ENCODE measurements around the gene IGFBP6. TPM values are rescaled to one million over a fixed set of nuclear protein-coding genes. Genes with fewer than 3 reads are reported as not detected.
A peak's percentile ranks its signal among the peaks of the same experiment; 100 is the strongest.

The IGFBP6 gene
- polyA plus RNA-seq, 3 donors from 2014 or later: 0.69 to 2.1 TPM; not detected in 1

GRCh38 chr12:53062977-53063707 is 34.3 kb upstream of the IGFBP6 start:
- no peak overlapping the region for H3K4me3 Mint-ChIP-seq
- peak overlapping the region in 1 of 6 donors; percentile 58 for H3K27ac Mint-ChIP-seq
- H3K27me3 Mint-ChIP-seq (ENCODE audit: low read depth in 3 of 3): peaks cover 0 to 2% (median 0%) of the 10 kb centered on the region in 3 donors
- DNase-seq: no peak
- H3K4me1 Mint-ChIP-seq: peaks cover 0 to 4% of the 10 kb centered on the region in 2 donors
- no peaks in the 10 kb centered on the region for H3K9me3 Mint-ChIP-seq
- H3K36me3 Mint-ChIP-seq: peaks cover 4 to 25% (median 4%) of the 10 kb centered on the region in 3 donors

- no peak for DNase-seq
- Mint-ChIP-seq H3K4me3 (no peak overlapping the region), H3K27ac (peak overlapping the region in 1 of 6 donors; percentile 40)
Measured at GRCh38 chr12:53063708-53064612, 33.5 kb upstream of the IGFBP6 start.

DNA sequence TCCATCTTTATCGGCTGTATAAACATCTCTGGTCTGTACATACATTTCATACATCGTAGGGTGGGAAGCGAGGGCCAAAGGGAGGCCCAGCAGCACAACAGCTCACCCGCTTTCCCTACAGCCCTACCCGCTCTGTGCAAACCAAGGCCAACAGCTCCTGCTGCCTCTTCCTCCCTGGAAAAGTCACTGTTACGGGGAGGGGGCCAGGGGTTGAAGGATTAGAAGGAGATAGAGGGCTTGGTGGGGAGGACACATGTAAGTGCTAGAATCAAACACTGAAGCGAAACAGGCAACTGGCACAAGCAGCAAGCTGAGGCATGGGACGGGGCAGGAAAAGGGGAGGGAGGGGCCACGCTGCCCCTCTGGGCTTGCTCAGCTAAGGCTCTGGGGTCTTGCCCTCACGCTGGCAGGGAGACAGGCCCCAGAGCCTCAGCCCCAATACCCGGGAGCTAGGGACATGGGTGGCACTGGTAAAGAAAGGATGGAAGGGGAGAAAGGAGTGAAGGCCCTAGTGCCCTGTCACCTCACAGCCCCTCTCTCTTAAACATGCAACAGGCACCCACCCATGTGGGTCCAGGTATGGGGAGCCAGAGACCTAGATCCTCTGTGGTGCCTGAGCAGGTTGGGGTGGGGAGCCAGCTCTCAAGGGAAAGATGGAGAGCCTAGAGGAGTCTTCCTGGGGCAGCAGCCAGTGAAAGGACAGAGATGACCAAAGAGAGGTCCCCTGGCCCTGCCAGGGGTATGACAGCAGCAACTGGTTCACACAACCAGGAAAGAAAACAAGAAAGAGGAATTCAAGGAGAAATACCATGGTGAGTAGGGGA is 32.6 kb upstream of the IGFBP6 start:
- Mint-ChIP-seq H3K4me1 (peaks cover 0 to 4% of the 10 kb centered on the region in 2 donors), H3K9me3 (no peaks in the 10 kb centered on the region), H3K36me3 (peaks cover 4 to 25% (median 4%) of the 10 kb centered on the region in 3 donors), H3K27me3 (ENCODE audit: low read depth in 3 of 3) (peaks cover 0 to 2% (median 0%) of the 10 kb centered on the region in 3 donors), H3K4me3 (no peak overlapping the region), H3K27ac (peak overlapping the region in 2 of 6 donors; percentile 22 to 40)
- no peak for DNase-seq

More at GRCh38 chr12:53063708-53064612, 33.5 kb upstream of the IGFBP6 start:
- H3K9me3 Mint-ChIP-seq: no peaks in the 10 kb centered on the region
- peaks cover 0 to 4% of the 10 kb centered on the region in 2 donors for H3K4me1 Mint-ChIP-seq
- H3K27me3 Mint-ChIP-seq (ENCODE audit: low read depth in 3 of 3): peaks cover 0 to 2% (median 0%) of the 10 kb centered on the region in 3 donors
- H3K36me3 Mint-ChIP-seq: peaks cover 4 to 25% (median 4%) of the 10 kb centered on the region in 3 donors

- Mint-ChIP-seq H3K27ac (no peak overlapping the region), H3K4me1 (peaks cover 0 to 4% of the 10 kb centered on the region in 2 donors), H3K27me3 (ENCODE audit: low read depth in 3 of 3) (peaks cover 0 to 2% (median 0%) of the 10 kb centered on the region in 3 donors), H3K4me3 (no peak overlapping the region), H3K36me3 (peaks cover 4 to 25% (median 4%) of the 10 kb centered on the region in 3 donors), H3K9me3 (no peaks in the 10 kb centered on the region)
- DNase-seq: no peak
Measured at GRCh38 chr12:53065470-53065869, 32.0 kb upstream of the IGFBP6 start.

DNA sequence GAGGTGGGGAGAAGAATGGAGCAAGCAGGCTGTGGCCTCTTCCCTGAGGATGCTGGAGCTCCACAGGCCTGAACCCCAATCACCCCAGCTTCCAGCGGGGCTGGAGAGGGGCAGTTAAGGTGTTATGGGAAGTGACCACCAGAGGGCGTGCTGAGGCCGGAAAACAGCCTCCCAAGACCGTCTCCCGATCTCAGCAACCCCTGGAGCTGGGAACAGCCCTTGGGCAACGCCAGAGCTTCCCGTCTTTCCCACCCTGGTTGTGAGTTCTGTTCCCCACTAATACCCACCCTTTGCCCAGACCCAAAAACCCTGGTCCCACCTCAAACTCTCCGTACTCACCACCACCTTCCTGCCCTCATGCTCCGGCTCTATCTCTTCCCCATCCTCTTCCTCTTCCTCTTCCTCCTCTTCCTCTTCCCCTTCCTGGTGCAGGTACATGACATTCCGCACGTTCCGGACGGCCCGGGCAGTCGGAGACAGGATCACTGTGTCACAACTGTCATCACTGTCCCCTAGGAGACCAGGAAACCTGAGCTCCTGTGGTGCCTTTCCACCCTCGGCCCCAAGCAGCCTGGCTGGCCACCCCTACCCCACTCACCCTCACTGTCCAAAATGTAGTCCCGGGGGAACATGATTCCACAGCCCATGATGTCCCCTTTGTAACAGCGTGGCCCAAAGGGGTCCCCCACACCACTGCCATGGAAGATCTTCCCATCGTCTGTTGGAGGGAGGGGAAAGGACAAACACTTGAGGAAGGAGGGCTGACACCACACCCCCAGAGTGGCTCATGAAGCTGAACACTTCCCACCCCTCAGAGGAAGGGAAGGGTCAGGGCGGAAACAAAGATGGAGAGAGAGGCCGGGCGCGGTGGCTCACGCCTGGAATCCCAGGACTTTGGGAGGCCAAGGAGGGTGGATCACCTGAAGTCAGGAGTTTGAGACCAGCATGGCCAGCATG is 31.2 kb upstream of the IGFBP6 start:
- Mint-ChIP-seq H3K27me3 (ENCODE audit: low read depth in 3 of 3) (peaks cover 0 to 2% (median 0%) of the 10 kb centered on the region in 3 donors), H3K36me3 (peaks cover 4 to 29% (median 4%) of the 10 kb centered on the region in 3 donors), H3K27ac (peak overlapping the region in 1 of 6 donors; percentile 31), H3K4me1 (peaks cover 0 to 4% of the 10 kb centered on the region in 2 donors), H3K4me3 (no peak overlapping the region), H3K9me3 (no peaks in the 10 kb centered on the region)
- DNase-seq: peak; percentile 48 to 62 (median 60)

- Mint-ChIP-seq H3K4me3 (no peak overlapping the region), H3K9me3 (no peaks in the 10 kb centered on the region), H3K36me3 (peaks cover 4 to 29% (median 10%) of the 10 kb centered on the region in 3 donors), H3K4me1 (peaks cover 6% of the 10 kb centered on the region in 2 donors), H3K27me3 (ENCODE audit: low read depth in 3 of 3) (peaks cover 0 to 2% (median 0%) of the 10 kb centered on the region in 3 donors), H3K27ac (peak overlapping the region in 2 of 6 donors; percentile 23 to 50)
- no peak for DNase-seq
Measured at GRCh38 chr12:53067074-53067992, 30.1 kb upstream of the IGFBP6 start.

- no peak overlapping the region for H3K4me3 Mint-ChIP-seq
- no peak overlapping the region for H3K27ac Mint-ChIP-seq
- no peak for DNase-seq
- H3K36me3 Mint-ChIP-seq: peaks cover 4 to 33% (median 10%) of the 10 kb centered on the region in 3 donors
- H3K4me1 Mint-ChIP-seq: peaks cover 6% of the 10 kb centered on the region in 2 donors
- H3K9me3 Mint-ChIP-seq: no peaks in the 10 kb centered on the region
- H3K27me3 Mint-ChIP-seq (ENCODE audit: low read depth in 3 of 3): no peaks in the 10 kb centered on the region
Measured at GRCh38 chr12:53067993-53068770, 29.3 kb upstream of the IGFBP6 start.

- H3K4me3 Mint-ChIP-seq: no peak overlapping the region
- peaks cover 4 to 36% (median 10%) of the 10 kb centered on the region in 3 donors for H3K36me3 Mint-ChIP-seq
- H3K4me1 Mint-ChIP-seq: peaks cover 6 to 8% of the 10 kb centered on the region in 2 donors
- H3K27me3 Mint-ChIP-seq (ENCODE audit: low read depth in 3 of 3): no peaks in the 10 kb centered on the region
- H3K27ac Mint-ChIP-seq: no peak overlapping the region
- no peak for DNase-seq
- no peaks in the 10 kb centered on the region for H3K9me3 Mint-ChIP-seq
Measured at GRCh38 chr12:53068811-53069585, 28.5 kb upstream of the IGFBP6 start.

- peaks cover 0 to 2% (median 0%) of the 10 kb centered on the region in 3 donors for H3K27me3 Mint-ChIP-seq (ENCODE audit: low read depth in 3 of 3)
- H3K4me1 Mint-ChIP-seq: peaks cover 11 to 13% of the 10 kb centered on the region in 2 donors
- peaks cover 6 to 36% (median 10%) of the 10 kb centered on the region in 3 donors for H3K36me3 Mint-ChIP-seq
- no peaks in the 10 kb centered on the region for H3K9me3 Mint-ChIP-seq
- no peak overlapping the region for H3K4me3 Mint-ChIP-seq
- no peak for DNase-seq
- no peak overlapping the region for H3K27ac Mint-ChIP-seq
Measured at GRCh38 chr12:53069621-53070410, 27.7 kb upstream of the IGFBP6 start.

All from immature natural killer cell (primary cell).